Activated CD8-positive, alpha-beta memory T cell treated with anti-CD3 and anti-CD28 coated beads for 36 hours (primary cell): ENCODE data around the gene DERL3. TPM values are rescaled to one million over a fixed set of nuclear protein-coding genes. Genes with fewer than 3 reads are reported as not detected.

ENCODE experiments used
- CTCF ChIA-PET: fragments of 350-600 bp; sonication (Branson Sonifier 250); formaldehyde crosslinking; loops from one replicate; lab custom pipeline; 2021; ENCODE audit warnings: antibody characterized with exemption; lab: Charles Lee
- POLR2A ChIA-PET: fragments of 350-600 bp; sonication (Branson Sonifier 250); formaldehyde crosslinking; loops from one replicate; lab custom pipeline; 2021; ENCODE audit warnings: antibody characterized with exemption; lab: Charles Lee
- total RNA-seq, 2 experiments: library from RNA; stranded (reverse); gene quantifications; one replicate each; pipeline ENCODE4 v1.2.3, GENCODE V29; 2021

Gene DERL3
- total RNA-seq, 2 experiments from 2014 or later: 6.7 to 8.1 TPM

GRCh38 chr22:23849009-23850006, 10.5 kb upstream of the DERL3 start:
- ChIA-PET POLR2A (interaction anchor here (0.6 kb wide), 1 partner anchor 103 kb away, joined by 9 read pairs; no protein-coding TSS in a partner anchor), CTCF (interaction anchor here (0.6 to 3.3 kb wide), 30 partner anchors 8 to 251 kb away, joined by 3 to 24 read pairs (median 4); partner anchors contain the start of genes C22orf15, CHCHD10, DERL3 and SLC2A11)

- POLR2A ChIA-PET: no interaction called here
- CTCF ChIA-PET: interaction anchor here (1.1 to 3.3 kb wide), 3 partner anchors 10 to 80 kb away, joined by 3 to 24 read pairs (median 21); partner anchors contain the start of genes CHCHD10 and SLC2A11
These were observed 9.4 kb upstream of the DERL3 start for GRCh38 chr22:23847991-23848864.

- ChIA-PET POLR2A (no interaction called here), CTCF (interaction anchor here (0.7 to 3.3 kb wide), 2 partner anchors 11 to 19 kb away, joined by 3 to 24 read pairs; partner anchors contain the start of gene SLC2A11)
These were observed 8.6 kb upstream of the DERL3 start for GRCh38 chr22:23847310-23847920.

GRCh38 chr22:23846081-23846469, 7.3 kb upstream of the DERL3 start:
- POLR2A ChIA-PET: no interaction called here
- CTCF ChIA-PET: interaction anchor here (1.6 kb wide), 1 partner anchor 13 kb away, joined by 4 read pairs; no protein-coding TSS in a partner anchor

GRCh38 chr22:23845265-23846080, 6.7 kb upstream of the DERL3 start:
- POLR2A ChIA-PET: no interaction called here

GRCh38 chr22:23844739-23845202, 6.0 kb upstream of the DERL3 start:
- POLR2A ChIA-PET: no interaction called here

More at GRCh38 chr22:23845265-23846080, 6.7 kb upstream of the DERL3 start:
- CTCF ChIA-PET: interaction anchor here (1.6 kb wide), 1 partner anchor 13 kb away, joined by 4 read pairs; no protein-coding TSS in a partner anchor

GRCh38 chr22:23842599-23842998, 3.8 kb upstream of the DERL3 start:
- ChIA-PET POLR2A (no interaction called here), CTCF (no interaction called here)

More at GRCh38 chr22:23844739-23845202, 6.0 kb upstream of the DERL3 start:
- CTCF ChIA-PET: interaction anchor here (1.6 kb wide), 1 partner anchor 14 kb away, joined by 4 read pairs; no protein-coding TSS in a partner anchor

GRCh38 chr22:23841736-23842445, 3.1 kb upstream of the DERL3 start:
- POLR2A ChIA-PET: no interaction called here
- CTCF ChIA-PET: interaction anchor here (0.9 kb wide), 1 partner anchor 8 kb away, joined by 4 read pairs; no protein-coding TSS in a partner anchor

GRCh38 chr22:23841292-23841691, 2.5 kb upstream of the DERL3 start:
- POLR2A ChIA-PET: no interaction called here
- CTCF ChIA-PET: interaction anchor here (0.9 kb wide), 1 partner anchor 8 kb away, joined by 4 read pairs; no protein-coding TSS in a partner anchor

- CTCF ChIA-PET: interaction anchor here (1.0 kb wide), 1 partner anchor 52 kb away, joined by 3 read pairs; no protein-coding TSS in a partner anchor
These were observed 1.2 kb upstream of the DERL3 start for GRCh38 chr22:23840026-23840425.

GRCh38 chr22:23837911-23838680, 710 bp downstream of the DERL3 start:
- CTCF ChIA-PET: interaction anchor here (1.4 kb wide), 1 partner anchor 11 kb away, joined by 3 read pairs; no protein-coding TSS in a partner anchor
- POLR2A ChIA-PET: interaction anchor here (1.3 kb wide), 1 partner anchor 71 kb away, joined by 3 read pairs; no protein-coding TSS in a partner anchor

More at GRCh38 chr22:23840026-23840425, 1.2 kb upstream of the DERL3 start:
- POLR2A ChIA-PET: interaction anchor here (0.7 kb wide), 1 partner anchor 230 kb away, joined by 6 read pairs; no protein-coding TSS in a partner anchor

GRCh38 chr22:23837496-23837859, 1.3 kb downstream of the DERL3 start:
- ChIA-PET POLR2A (interaction anchor here (1.3 kb wide), 1 partner anchor 70 kb away, joined by 3 read pairs; no protein-coding TSS in a partner anchor), CTCF (interaction anchor here (1.4 kb wide), 1 partner anchor 12 kb away, joined by 3 read pairs; no protein-coding TSS in a partner anchor)

GRCh38 chr22:23836692-23837495, 1.9 kb downstream of the DERL3 start:
- CTCF ChIA-PET: interaction anchor here (3.4 kb wide), 1 partner anchor 13 kb away, joined by 15 read pairs; no protein-coding TSS in a partner anchor
- POLR2A ChIA-PET: no interaction called here

GRCh38 chr22:23836281-23836680, 2.5 kb downstream of the DERL3 start:
- ChIA-PET POLR2A (no interaction called here), CTCF (interaction anchor here (3.4 kb wide), 1 partner anchor 13 kb away, joined by 15 read pairs; no protein-coding TSS in a partner anchor)
